GM21423 (cell line): ENCODE data around the gene SPSB4.
"Not testable (repeated sequence)": the region's sequence is repeated elsewhere in the genome, so short reads cannot be mapped to it uniquely, and the experiment has no call there.

Experiments used
- ATAC-seq: cut with Tn5 transposase; IDR thresholded peaks from one replicate; pipeline ENCODE4 v1.9.1; 2021; ENCODE audit warnings: mild to moderate bottlenecking, moderate library complexity; ENCODE audit not compliant: unreplicated experiment

Gene SPSB4

GRCh38 chr3:141114179-141114745 is 63.1 kb downstream of the SPSB4 start:
- no peak for ATAC-seq

- ATAC-seq = no peak
These were observed 63.8 kb downstream of the SPSB4 start for GRCh38 chr3:141114816-141115460.

DNA sequence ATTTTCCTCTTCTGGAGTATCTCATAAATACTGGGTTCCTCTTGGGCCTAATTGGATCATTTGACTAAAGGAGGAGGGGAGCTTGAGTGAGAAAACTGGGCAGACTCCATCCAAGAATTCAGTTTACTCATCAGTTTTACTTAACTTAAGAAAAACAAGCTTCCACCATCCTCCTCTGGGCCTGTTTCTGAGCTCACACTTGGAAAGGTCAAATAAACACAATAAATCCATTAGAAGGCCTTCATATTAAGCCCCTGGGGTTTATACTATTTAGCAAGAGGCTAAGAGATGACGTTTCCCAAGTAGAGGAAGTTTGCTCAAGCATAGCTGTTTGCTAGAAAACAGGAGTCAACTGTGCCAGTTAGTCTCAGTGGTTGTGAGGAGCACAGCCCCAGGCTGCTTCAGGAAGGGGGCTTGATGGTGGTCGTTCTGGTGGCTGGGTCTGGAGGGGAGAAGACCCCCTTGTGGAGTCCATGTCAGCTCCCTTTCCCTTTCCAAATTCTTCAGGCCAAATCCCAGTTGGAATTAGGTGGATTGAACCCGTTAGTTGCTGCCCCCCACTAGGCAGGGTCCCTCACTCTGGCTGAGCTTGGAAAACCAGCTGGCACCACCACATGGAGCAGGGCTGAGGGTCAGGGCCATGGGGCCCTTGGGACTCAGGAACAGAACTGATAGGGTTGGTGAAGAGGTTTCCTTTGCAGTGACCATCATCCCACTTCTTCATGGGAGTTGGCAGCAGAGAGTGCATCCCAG is 64.8 kb downstream of the SPSB4 start:
- no peak for ATAC-seq

GRCh38 chr3:141116721-141117120 is 65.6 kb downstream of the SPSB4 start:
- ATAC-seq = no peak

- ATAC-seq = not testable (repeated sequence)
These were observed 66.8 kb downstream of the SPSB4 start for GRCh38 chr3:141117982-141118381.

GRCh38 chr3:141122455-141123030 is 71.4 kb downstream of the SPSB4 start:
- ATAC-seq = no peak

GRCh38 chr3:141123677-141124410 is 72.7 kb downstream of the SPSB4 start:
- ATAC-seq = no peak

DNA sequence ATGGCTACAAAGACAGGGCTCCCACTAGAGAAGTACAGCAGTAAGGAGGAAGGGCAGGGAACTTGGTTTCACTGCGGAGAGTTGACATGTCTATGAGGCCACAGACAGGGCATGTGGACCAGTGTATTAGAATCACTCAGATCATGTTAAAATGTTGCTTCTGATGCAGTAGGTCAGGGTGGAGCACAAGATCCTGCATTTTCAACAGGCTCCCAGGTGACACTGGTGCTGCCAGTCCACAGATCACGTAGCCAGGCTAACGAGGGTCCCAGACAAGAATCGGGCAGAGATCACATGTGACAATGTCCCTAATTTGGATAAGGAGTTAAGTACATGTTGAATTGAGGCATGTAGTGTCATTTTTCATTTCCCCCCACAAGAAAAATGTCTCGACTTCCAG is 73.6 kb downstream of the SPSB4 start:
- no peak for ATAC-seq

GRCh38 chr3:141125351-141125750 is 74.2 kb downstream of the SPSB4 start:
- no peak for ATAC-seq

GRCh38 chr3:141126661-141127343 is 75.7 kb downstream of the SPSB4 start:
- ATAC-seq = no peak

GRCh38 chr3:141127344-141128125 is 76.4 kb downstream of the SPSB4 start:
- ATAC-seq = no peak

GRCh38 chr3:141128126-141128777 is 77.1 kb downstream of the SPSB4 start:
- no peak for ATAC-seq

- ATAC-seq = no peak
These were observed 77.9 kb downstream of the SPSB4 start for GRCh38 chr3:141129049-141129448.

- no peak for ATAC-seq
These were observed 78.4 kb downstream of the SPSB4 start for GRCh38 chr3:141129541-141130011.

DNA sequence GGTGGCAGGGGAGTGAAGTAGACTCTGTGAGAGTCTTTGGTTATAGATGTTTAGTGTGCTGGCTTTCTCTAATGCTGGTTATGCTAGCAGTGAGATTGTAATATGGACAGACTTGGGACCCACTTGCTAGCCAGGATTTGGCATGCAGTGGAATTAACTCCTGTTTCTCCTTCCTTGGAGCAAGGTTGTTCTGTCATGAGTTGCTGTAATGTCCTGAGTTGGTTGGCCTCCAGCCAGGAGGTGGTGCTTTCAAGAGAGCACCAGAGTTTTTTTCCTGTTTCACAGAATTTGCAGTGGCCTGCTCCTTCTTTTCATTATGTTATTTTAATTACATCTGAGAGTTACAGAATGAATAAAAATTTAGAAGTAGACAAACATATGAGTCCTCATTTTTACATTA is 92.4 kb downstream of the SPSB4 start:
- no peak for ATAC-seq

DNA sequence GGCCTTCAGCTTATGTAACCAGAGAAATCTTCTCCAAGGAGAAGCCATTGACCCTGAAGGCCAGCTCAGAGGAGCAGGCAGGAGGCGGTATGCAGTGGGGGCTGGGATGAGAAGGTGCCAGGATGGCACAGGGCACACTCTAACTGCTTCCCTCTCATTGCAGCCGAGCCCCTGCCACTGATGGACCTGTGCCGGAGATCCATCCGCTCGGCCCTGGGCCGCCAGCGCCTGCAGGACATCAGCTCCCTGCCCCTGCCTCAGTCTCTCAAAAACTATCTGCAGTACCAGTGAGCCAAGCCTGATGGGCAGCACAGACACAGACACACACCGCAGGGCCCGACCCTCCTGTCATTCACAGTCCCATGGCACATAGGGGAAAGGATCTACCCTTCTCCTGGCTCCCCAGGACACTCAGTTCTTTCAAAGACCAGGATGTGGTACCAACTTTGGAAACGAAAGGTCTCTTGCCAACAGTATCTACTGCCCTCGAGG is 95.9 kb downstream of the SPSB4 start:
- no peak for ATAC-seq

DNA sequence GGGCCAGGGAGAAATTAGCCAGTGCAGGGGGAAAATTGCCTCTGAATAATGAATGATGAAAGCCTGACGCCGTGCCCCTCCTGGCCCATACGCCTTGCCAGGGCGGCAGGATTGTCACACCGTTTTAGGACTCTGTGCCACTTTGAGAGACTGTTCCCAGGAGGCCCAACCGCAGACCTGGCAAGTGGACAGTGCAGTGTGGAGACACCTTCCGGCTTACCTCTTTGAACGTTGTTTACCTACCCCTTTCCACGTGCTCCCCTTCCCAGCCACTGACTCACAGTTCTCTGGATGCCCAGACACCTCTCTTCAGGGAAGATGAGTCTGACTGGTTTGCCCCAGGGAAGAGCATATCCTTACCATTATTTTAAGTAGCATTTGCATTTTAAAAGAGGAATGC is 96.5 kb downstream of the SPSB4 start:
- ATAC-seq = no peak

- ATAC-seq = no peak
These were observed 97.0 kb downstream of the SPSB4 start for GRCh38 chr3:141148169-141148568.

DNA sequence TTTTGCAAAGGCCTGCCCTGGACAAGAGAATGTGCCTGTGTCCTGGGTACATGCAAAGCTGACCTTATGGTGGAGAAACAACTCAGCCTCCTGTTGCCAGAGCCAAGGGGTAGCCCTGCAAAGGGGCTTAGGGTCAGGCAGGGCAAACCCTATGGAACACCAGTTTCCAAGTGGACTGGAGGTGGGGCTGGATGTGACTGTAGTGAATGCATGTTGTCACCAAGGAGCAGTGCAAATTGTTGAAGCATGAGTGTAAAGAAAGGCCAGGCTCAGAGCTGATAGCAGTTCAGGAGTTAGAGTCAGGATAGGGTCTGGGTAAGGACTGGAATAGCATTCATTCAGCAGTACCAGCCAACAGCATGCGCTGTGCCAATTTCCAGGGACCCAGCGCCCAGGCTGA is 97.6 kb downstream of the SPSB4 start:
- ATAC-seq = no peak
